Esophagus (tissue), 2 donors: ENCODE measurements around the gene GGCX. TPM values are rescaled to one million over a fixed set of nuclear protein-coding genes. Genes with fewer than 3 reads are reported as not detected.

Experiments
- H3K27ac ChIP-seq, 2 donors: one replicate each; pipeline ENCODE4 v1.5.1; 2013; ENCODE audit warnings: low read depth in 2 of 2, mild to moderate bottlenecking in 2 of 2, inconsistent platforms in 1 of 2, low read length in 1 of 2, moderate library complexity in 1 of 2
- H3K27me3 ChIP-seq, 2 donors: one replicate each; pipeline ENCODE4 v1.6.1; 2013; ENCODE audit warnings: low read length in 2 of 2, control low read depth in 1 of 2, mild to moderate bottlenecking in 1 of 2; ENCODE audit not compliant: insufficient read depth in 2 of 2, control insufficient read depth in 1 of 2
- H3K36me3 ChIP-seq, 2 donors: one replicate each; pipeline ENCODE4 v1.6.1; 2013; ENCODE audit warnings: low read length in 1 of 2; ENCODE audit not compliant: control insufficient read depth in 2 of 2, insufficient read depth in 2 of 2
- H3K4me1 ChIP-seq, 2 donors: one replicate each; pipeline ENCODE4 v1.6.1; 2013; ENCODE audit warnings: low read length in 1 of 2; ENCODE audit not compliant: control insufficient read depth in 2 of 2, insufficient read depth in 2 of 2
- H3K4me3 ChIP-seq, 2 donors: one replicate each; pipeline ENCODE4 v1.5.1; 2013; ENCODE audit warnings: low read length in 2 of 2, mild to moderate bottlenecking in 2 of 2, low read depth in 1 of 2, moderate library complexity in 1 of 2
- H3K9me3 ChIP-seq, 2 donors: one replicate each; pipeline ENCODE4 v1.6.1; 2013; ENCODE audit warnings: mild to moderate bottlenecking in 2 of 2, low read depth in 1 of 2, low read length in 1 of 2, moderate library complexity in 1 of 2; ENCODE audit not compliant: control insufficient read depth in 2 of 2, insufficient read depth in 1 of 2
- WGBS, 2 donors: extraction: QIAGEN DNeasy Blood & Tissue Kit; methylation state at CpG; one replicate each; pipeline ENCODE4 v1.1.7; 2013; 5-methylcytosine and 5-hydroxymethylcytosine counted together
- polyA plus RNA-seq, 2 donors: library from polyadenylated mRNA; stranded (reverse); fragments of 200-250 nt; gene quantifications; one replicate each; pipeline ENCODE4 v1.2.3, GENCODE V29; 2013
- donor health status: healthy with polysubstance abuse.
- donor health status: Bipolar disorder and iron deficiency.

GGCX gene
- polyA plus RNA-seq, 2 donors, result 10.2 to 18.1 TPM

- WGBS, 2 donors, result 0% methylated on average over 77 to 92 of the region's 92 CpGs
- peaks cover 5 to 8% of the 10 kb centered on the region in 2 donors for H3K36me3 ChIP-seq
- H3K4me3 ChIP-seq, result peak within 1 kb of the TSS; percentile 67 to 84
- H3K9me3 ChIP-seq, result no peaks in the 10 kb centered on the region
- no peaks in the 10 kb centered on the region for H3K27me3 ChIP-seq
- H3K27ac ChIP-seq, result peak within 1 kb of the TSS; percentile 98 to 100
- peaks cover 0 to 3% of the 10 kb centered on the region in 2 donors for H3K4me1 ChIP-seq
Observed at GRCh38 chr2:85538507-85539360, 22.6 kb downstream of the GGCX start, which contains the start of gene MAT2A. MAT2A (plus strand) TSS chr2:85539168; CDS start chr2:85539288, 120 bp downstream.

- WGBS, 2 donors, result 1% methylated on average over 35 of the region's 35 CpGs
- peaks cover 2 to 8% of the 10 kb centered on the region in 2 donors for H3K36me3 ChIP-seq
- H3K4me1 ChIP-seq, result peaks cover 0 to 3% of the 10 kb centered on the region in 2 donors
- peak overlapping the region; percentile 98 to 100 for H3K27ac ChIP-seq
- H3K27me3 ChIP-seq, result no peaks in the 10 kb centered on the region
- no peaks in the 10 kb centered on the region for H3K9me3 ChIP-seq
- H3K4me3 ChIP-seq, result peak overlapping the region; percentile 67 to 84
Observed at GRCh38 chr2:85537600-85538506, 23.4 kb downstream of the GGCX start.

GRCh38 chr2:85536479-85536878, 24.8 kb downstream of the GGCX start:
- no peak overlapping the region for H3K4me3 ChIP-seq
- H3K27ac ChIP-seq, result no peak overlapping the region
- H3K36me3 ChIP-seq, result peaks cover 0 to under 1% of the 10 kb centered on the region in 2 donors
- H3K4me1 ChIP-seq, result no peaks in the 10 kb centered on the region
- 72 to 75% methylated on average over 3 of the region's 3 CpGs for WGBS, 2 donors
- no peaks in the 10 kb centered on the region for H3K9me3 ChIP-seq
- H3K27me3 ChIP-seq, result no peaks in the 10 kb centered on the region

- no peaks in the 10 kb centered on the region for H3K9me3 ChIP-seq
- no peak overlapping the region for H3K27ac ChIP-seq
- no peak overlapping the region for H3K4me3 ChIP-seq
- WGBS, 2 donors, result 69 to 77% methylated on average over 3 of the region's 3 CpGs
- no peaks in the 10 kb centered on the region for H3K27me3 ChIP-seq
- H3K36me3 ChIP-seq, result no peaks in the 10 kb centered on the region
- peaks cover 0 to 2% of the 10 kb centered on the region in 2 donors for H3K4me1 ChIP-seq
Observed at GRCh38 chr2:85534881-85535280, 26.4 kb downstream of the GGCX start.

- Histone ChIP-seq H3K27ac (no peak overlapping the region), H3K27me3 (no peaks in the 10 kb centered on the region), H3K36me3 (no peaks in the 10 kb centered on the region), H3K4me1 (peaks cover 0 to 2% of the 10 kb centered on the region in 2 donors), H3K4me3 (no peak overlapping the region), H3K9me3 (no peaks in the 10 kb centered on the region)
- WGBS, 2 donors, result 73 to 76% methylated on average over 3 of the region's 3 CpGs
Observed at GRCh38 chr2:85534099-85534498, 27.2 kb downstream of the GGCX start.

GRCh38 chr2:85531589-85531988, 29.7 kb downstream of the GGCX start:
- WGBS, 2 donors, result 44 to 71% methylated on average over 2 of the region's 2 CpGs
- Histone ChIP-seq H3K4me1 (peaks cover 0 to 2% of the 10 kb centered on the region in 2 donors), H3K27ac (no peak overlapping the region), H3K4me3 (no peak overlapping the region), H3K36me3 (no peaks in the 10 kb centered on the region), H3K27me3 (no peaks in the 10 kb centered on the region), H3K9me3 (no peaks in the 10 kb centered on the region)

GRCh38 chr2:85529809-85530208, 31.5 kb downstream of the GGCX start:
- Histone ChIP-seq H3K4me3 (no peak overlapping the region), H3K27ac (no peak overlapping the region), H3K36me3 (no peaks in the 10 kb centered on the region), H3K27me3 (no peaks in the 10 kb centered on the region), H3K9me3 (no peaks in the 10 kb centered on the region), H3K4me1 (peaks cover 0 to 2% of the 10 kb centered on the region in 2 donors)
- 98 to 100% methylated on average over 1 of the region's 1 CpG for WGBS, 2 donors

- WGBS, 2 donors, result 91 to 95% methylated on average over 2 of the region's 2 CpGs
- H3K36me3 ChIP-seq, result no peaks in the 10 kb centered on the region
- no peaks in the 10 kb centered on the region for H3K27me3 ChIP-seq
- H3K4me3 ChIP-seq, result no peak overlapping the region
- peaks cover 0 to 2% of the 10 kb centered on the region in 2 donors for H3K4me1 ChIP-seq
- no peaks in the 10 kb centered on the region for H3K9me3 ChIP-seq
- no peak overlapping the region for H3K27ac ChIP-seq
Observed at GRCh38 chr2:85528355-85528754, 32.9 kb downstream of the GGCX start.

GRCh38 chr2:85527787-85528186, 33.5 kb downstream of the GGCX start:
- Histone ChIP-seq H3K27ac (no peak overlapping the region), H3K4me1 (peaks cover 0 to 2% of the 10 kb centered on the region in 2 donors), H3K9me3 (no peaks in the 10 kb centered on the region), H3K27me3 (no peaks in the 10 kb centered on the region), H3K36me3 (no peaks in the 10 kb centered on the region), H3K4me3 (no peak overlapping the region)
